Measurements from ENCODE around the gene LSM14B.
"Not testable (repeated sequence)": the region's sequence is repeated elsewhere in the genome, so short reads cannot be mapped to it uniquely, and the experiment has no call there.

The LSM14B gene

DNA sequence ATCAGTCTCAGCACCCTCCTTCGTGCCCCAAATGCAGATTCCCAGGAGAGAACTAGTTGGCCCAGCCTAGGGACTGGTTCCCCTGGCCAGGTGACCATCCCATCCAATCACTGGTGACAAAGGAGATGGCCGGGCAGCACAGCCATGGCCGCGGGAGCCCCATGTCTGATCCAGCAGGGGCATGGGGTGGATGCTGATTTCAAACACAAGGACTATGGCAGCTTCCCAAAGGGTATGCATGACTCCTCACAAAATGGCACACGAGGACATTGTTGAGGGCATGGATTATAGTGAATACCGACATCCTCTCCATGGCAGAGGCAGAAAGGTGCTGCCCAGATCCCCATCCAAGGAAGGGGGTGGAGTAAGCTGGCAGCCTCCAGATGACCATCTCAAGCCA, 9.9 kb upstream of the LSM14B start:
- no peak for DNase-seq (ENCODE audit: low read depth, low spot score)

GRCh38 chr20:62114894-62115293, 7.4 kb upstream of the LSM14B start:
- peak; percentile 22 for DNase-seq (ENCODE audit: low read depth, low spot score)

GRCh38 chr20:62115800-62116407, 6.4 kb upstream of the LSM14B start:
- DNase-seq (ENCODE audit: low read depth, low spot score), result not testable (repeated sequence)

- no peak for DNase-seq (ENCODE audit: low read depth, low spot score)
These were observed 5.5 kb upstream of the LSM14B start for GRCh38 chr20:62116558-62117361.

DNA sequence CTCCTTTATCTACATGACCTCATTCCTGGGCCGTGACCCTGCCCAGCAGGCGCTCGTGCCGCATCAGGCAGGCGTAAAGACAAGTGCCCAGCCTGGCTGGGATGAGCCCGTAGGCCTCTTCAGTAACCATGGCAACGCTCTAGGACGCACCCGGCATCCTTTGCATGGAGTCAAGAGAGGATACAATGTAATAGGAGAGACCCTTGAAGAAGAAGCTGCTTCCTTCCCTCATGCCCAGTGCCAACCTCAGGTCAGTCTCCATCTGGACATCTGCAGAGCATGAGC, 5.0 kb upstream of the LSM14B start:
- DNase-seq (ENCODE audit: low read depth, low spot score), result peak; percentile 70

DNA sequence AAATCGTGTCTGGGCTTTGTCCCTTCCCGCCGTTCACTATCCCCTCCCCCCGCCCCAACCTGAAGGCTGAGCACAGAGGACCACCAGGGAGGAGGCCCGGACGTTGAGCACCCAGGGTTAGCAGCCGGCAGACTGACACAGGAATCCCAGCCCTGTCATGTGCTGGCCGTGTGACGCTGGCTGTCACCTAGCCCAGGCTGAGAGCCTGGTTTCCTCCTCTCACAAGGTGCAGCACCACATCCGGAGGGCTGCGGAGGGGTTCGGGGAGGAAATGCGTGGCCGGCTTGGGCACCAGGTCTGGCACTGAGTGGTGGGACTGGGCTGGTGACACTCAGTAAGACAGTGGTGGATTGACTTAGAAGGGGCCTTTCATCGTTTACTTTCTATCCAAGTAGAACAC, 4.6 kb upstream of the LSM14B start:
- no peak for DNase-seq (ENCODE audit: low read depth, low spot score)

- no peak for DNase-seq (ENCODE audit: low read depth, low spot score)
These were observed 3.9 kb upstream of the LSM14B start for GRCh38 chr20:62118113-62119043.

- no peak for DNase-seq (ENCODE audit: low read depth, low spot score)
These were observed 3.2 kb upstream of the LSM14B start for GRCh38 chr20:62119115-62119514.

DNA sequence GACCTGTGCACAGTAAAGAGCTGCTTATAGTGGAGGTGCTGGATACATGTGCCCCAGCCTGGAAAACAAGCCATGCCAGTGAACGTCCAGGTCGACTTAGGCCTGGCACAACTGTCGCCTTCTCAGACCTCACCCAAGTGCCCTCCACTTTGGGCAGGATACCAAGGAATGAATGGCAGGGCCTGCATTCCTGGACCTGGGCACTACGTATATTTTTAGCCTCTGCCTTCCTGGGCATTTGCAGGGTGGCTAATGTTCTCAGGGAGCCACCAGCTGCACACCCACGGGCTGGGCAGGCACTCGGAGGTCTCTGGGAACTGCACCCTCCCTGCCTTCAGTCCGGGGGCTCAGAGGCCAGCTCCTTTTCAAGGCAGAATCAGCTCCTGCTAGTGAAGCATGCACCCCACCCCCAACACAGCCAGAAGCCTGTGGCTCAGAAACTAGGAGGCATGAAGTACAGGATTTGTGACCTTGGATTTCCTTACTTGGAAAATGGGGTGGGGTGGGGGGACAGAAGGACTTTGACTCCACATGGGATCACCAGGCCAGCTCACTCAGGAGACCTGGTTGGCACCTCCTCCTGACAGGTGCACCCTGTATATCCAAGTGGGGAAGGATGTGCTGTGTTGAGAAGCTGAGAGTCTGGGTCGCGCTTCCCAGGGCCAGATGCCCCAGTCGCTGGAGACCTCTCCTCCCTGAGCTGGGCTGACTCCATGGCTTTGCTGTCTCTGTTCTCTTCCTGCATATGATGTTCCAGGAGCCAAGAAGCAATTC, 2.5 kb upstream of the LSM14B start:
- no peak for DNase-seq (ENCODE audit: low read depth, low spot score)

DNA sequence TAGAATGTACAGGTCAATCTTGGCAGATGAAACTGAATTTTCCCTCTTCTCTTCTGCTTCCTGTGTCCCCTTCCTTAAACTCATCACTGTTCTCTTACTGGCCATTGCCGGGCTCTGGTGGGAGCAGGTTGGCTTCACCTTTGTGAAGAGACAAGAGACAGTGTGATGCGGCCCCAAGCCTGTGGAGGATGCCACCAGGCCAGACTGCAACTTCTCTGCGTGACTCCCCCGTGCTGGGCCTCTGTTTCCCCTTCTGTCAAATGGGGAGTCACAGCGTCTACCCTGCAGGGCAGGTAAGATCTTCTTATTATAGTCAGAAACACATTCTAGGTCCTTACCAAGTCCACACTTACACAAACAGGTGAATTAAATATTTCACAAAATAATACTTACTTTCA, 1.9 kb upstream of the LSM14B start:
- no peak for DNase-seq (ENCODE audit: low read depth, low spot score)

DNA sequence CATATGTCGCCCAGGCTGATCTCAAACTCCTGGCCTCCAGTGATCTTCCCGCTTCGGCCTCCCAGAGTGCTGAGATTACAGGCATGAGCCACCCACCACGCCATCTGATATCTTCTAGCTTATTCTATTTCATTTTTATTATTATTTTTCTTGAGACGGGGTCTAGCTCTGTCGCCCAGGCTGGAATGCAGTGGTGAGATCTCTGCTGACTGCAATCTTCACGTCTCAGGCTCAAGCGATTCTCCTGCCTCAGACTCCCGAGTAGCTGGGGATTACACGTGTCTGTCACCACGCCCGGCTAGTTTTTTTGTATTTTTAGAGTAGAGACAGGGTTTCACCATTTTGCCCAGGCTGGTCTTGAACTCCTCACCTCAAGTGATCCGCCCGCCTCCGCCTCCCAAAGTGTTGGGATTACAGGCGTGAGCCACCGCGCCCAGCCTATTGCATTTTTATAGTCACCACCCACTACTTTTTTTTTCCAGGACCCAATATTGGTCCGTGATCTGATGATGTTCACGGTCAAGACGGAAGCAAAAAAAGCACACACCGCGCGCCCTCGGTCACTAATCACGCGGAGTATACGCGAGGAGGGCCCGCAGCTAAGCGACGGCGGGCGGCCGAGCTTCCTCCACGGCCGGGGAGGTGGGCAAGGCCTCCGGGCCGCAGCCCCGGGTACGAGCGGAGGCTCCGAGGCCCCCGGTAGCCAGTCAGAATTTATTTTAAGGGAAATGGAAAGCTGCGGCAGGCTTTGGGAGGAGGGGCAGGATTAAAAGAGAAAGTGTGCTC, 1.1 kb upstream of the LSM14B start:
- DNase-seq (ENCODE audit: low read depth, low spot score), result no peak

DNA sequence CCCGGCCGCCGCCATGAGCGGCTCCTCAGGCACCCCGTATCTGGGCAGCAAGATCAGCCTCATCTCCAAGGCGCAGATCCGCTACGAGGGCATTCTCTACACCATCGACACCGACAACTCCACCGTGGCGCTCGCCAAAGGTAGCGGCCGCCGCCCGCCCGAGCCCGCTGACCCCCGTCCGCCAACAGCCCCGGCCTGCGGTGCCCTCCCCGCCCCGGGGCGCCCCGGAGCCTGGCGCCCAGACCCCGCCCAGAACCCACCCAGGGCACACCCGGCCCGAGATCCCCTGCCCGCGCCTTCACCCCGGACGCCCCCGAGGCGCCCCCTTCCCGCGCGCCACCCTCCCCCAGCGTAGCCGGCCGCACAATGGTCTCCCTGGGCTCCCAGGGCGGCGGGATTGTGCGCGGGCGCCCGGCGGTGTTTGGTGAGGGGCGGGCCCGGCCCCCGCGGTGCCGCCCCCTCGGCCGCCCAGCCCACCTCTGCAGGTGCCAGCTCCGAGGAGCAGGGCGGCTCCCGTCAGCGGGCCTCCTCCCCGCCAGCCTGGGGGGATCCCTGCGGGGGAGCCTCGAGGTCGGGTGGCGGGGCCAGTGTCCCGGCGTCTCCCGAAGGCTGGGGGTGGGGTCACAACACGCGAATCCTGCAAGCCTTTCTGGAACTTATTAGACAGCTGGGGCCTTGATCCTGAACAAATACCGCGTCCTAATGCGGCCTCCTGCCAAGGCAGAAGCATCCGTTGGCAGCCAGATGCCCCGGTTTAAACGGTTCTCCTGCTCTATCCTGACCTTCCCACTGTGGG, 577 bp downstream of the LSM14B start:
- peak; percentile 31 for DNase-seq (ENCODE audit: low read depth, low spot score)

DNA sequence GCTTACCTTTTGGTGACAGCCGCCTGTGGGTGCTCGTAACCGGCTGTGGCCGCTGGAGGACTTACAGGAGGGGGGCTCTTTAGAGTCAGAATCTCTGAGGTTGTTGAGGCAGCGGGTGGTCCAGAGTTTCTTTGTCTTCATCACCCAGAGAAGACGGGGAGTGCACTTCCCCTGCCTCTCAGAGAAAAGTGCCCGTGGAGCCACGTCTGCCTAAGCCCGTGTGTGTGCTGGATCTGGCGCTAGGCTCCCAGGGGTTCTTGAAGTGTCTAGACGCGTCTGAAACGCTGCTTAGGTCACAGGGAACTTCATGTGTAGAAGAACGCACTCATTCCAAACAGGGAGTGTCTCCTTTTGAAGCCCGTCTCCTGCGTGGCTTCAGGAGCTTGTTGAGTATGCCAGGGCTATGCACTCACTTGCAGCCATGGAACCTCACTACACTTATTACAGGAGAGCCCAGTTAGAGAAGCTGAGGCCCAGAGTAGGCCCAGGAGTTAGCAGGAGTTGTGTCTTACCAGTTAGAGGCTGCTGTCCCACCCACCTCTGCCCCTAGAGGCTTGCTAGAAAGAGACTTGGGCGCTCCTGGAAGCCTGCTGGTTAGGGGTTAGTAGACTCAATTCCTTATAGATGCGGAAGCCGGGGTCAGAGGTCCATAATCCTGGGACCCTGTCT, 1.3 kb downstream of the LSM14B start:
- DNase-seq (ENCODE audit: low read depth, low spot score), result peak; percentile 41

GRCh38 chr20:62126141-62126540, 3.9 kb downstream of the LSM14B start:
- no peak for DNase-seq (ENCODE audit: low read depth, low spot score)

- DNase-seq (ENCODE audit: low read depth, low spot score), result no peak
These were observed 5.5 kb downstream of the LSM14B start for GRCh38 chr20:62127799-62128198.

- DNase-seq (ENCODE audit: low read depth, low spot score), result no peak
These were observed 6.2 kb downstream of the LSM14B start for GRCh38 chr20:62128502-62128901.

DNA sequence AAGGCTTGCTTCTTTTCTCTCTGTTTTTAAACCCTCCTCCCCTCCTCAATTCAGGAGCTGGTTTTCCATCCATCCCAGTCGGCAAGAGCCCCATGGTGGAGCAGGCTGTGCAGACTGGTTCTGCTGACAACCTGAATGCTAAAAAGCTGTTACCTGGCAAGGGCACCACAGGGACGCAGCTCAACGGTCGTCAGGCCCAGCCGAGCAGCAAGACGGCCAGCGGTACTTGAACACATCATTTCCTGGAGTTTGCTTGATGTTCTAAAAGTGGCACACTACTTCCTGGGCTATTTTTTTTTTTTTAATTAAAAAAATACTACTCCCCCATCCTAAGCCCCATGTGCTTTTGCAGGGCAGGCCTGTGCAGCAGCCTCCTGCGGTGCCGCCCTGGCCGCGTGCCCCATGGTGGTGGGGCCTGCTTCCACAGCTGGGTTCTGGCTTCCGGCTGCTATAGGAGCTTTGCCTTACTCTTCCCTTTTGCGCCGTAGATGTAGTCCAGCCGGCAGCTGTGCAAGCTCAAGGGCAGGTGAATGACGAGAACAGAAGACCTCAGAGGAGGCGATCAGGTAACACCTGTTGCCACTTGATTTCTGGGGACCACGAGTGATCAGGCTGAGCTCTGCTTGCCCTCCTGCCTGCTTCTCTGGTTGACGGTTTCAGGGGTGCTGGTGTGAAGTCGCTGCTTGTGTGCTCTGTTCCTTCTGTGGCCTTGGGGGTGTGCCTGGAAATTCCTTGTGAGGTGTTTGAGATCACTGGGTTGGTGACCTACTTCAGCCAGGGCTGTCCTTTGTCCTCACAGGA, 7.7 kb downstream of the LSM14B start:
- DNase-seq (ENCODE audit: low read depth, low spot score), result no peak

GRCh38 chr20:62131560-62132320, 9.5 kb downstream of the LSM14B start:
- no peak for DNase-seq (ENCODE audit: low read depth, low spot score)
